HepG2 (cell line): Measurements from ENCODE around the gene TMED9. TPM values are rescaled to one million over a fixed set of nuclear protein-coding genes. Genes with fewer than 3 reads are reported as not detected.

ENCODE experiments used
- ATAC-seq: fragments of 200-7000 bp; cut with Tn5 transposase; 3 replicates; pipeline ENCODE4 v1.9.1; 2020; ENCODE audit warnings: mild to moderate bottlenecking, moderate library complexity
- BruUV-seq: library from RNA; stranded (reverse); fragments of 400-500 nt; replicated peaks from 2 replicates; lab custom pipeline; 2021; lab: Mats Ljungman, UMichigan
- CTCF ChIA-PET: fragments of 300-600 bp; formaldehyde crosslinking; extraction: SDS; loops from one replicate; lab custom pipeline; 2021; ENCODE audit warnings: low total read pairs, inconsistent platforms, low intra/inter-chr PET ratio; lab: Yijun Ruan, JAX
- POLR2A ChIA-PET: fragments of 350-600 bp; sonication (Branson Sonifier 250); formaldehyde crosslinking; loops from one replicate; lab custom pipeline; 2020; ENCODE audit warnings: antibody characterized with exemption, inconsistent platforms; lab: Yijun Ruan, JAX
- DNase-seq: peaks from one replicate; pipeline ENCODE4 v3.0.0-alpha.2; 2015; ENCODE audit warnings: low spot score
- FAIRE-seq: peaks from 3 replicates; lab custom pipeline; 2011; peaks lifted over from hg19 to GRCh38; lab: Jason Lieb, UNC
- H2AFZ ChIP-seq: one replicate; pipeline ENCODE4 v1.6.1; 2011; ENCODE audit warnings: low read length, inconsistent platforms
- H3K27ac ChIP-seq: fragments of 300-600 bp; 3 replicates; pipeline ENCODE4 v1.8.0; 2011; ENCODE audit warnings: mixed run types, mild to moderate bottlenecking, mixed read lengths, low read length, inconsistent platforms; ENCODE audit not compliant: insufficient read depth; ENCODE audit errors: extremely low read length
- H3K27me3 ChIP-seq, 2 experiments: fragments of 200-600 bp in 1 of 2; 2 replicates in 1 of 2; 3 replicates in 1 of 2; pipeline versions ENCODE4 v1.6.0 to v1.8.0; 2011; ENCODE audit warnings: low read length in 2 of 2, mild to moderate bottlenecking in 2 of 2, moderate library complexity in 2 of 2, inconsistent platforms in 1 of 2; ENCODE audit not compliant: insufficient read depth in 2 of 2, control insufficient read depth in 1 of 2
- H3K36me3 ChIP-seq, 2 experiments: fragments of 200-600 bp in 1 of 2; replicated peaks in 1 of 2; 2 replicates in 1 of 2; 3 replicates in 1 of 2; pipeline versions ENCODE4 v1.5.1 to v1.8.0; 2011; ENCODE audit warnings: low read length in 2 of 2, inconsistent platforms in 1 of 2; ENCODE audit not compliant: insufficient read depth in 2 of 2, control insufficient read depth in 1 of 2
- H3K4me1 ChIP-seq: 2 replicates; pipeline ENCODE4 v1.5.1; 2012; ENCODE audit warnings: low read length, inconsistent platforms; ENCODE audit not compliant: insufficient read depth
- H3K4me2 ChIP-seq: 2 replicates; pipeline ENCODE4 v1.6.0; 2011; ENCODE audit warnings: low read depth, low read length, inconsistent platforms
- H3K4me3 ChIP-seq, 3 experiments: fragments of 200-600 bp in 1 of 3; sonication (generic), shearing (Covaris generic) in 1 of 3; replicated peaks in 1 of 3; 2 replicates each; pipeline ENCODE4 v1.5.1; 2011 to 2016; ENCODE audit warnings: low read length in 3 of 3, inconsistent platforms in 2 of 3, low read depth in 2 of 3, mild to moderate bottlenecking in 2 of 3, control low read depth in 1 of 3, mixed read lengths in 1 of 3; ENCODE audit not compliant: insufficient read depth in 1 of 3
- H3K79me2 ChIP-seq: one replicate; pipeline ENCODE4 v1.6.1; 2011; ENCODE audit warnings: low read length, inconsistent platforms; ENCODE audit not compliant: insufficient read depth
- H3K9ac ChIP-seq: 2 replicates; pipeline ENCODE4 v1.6.0; 2011; ENCODE audit warnings: mild to moderate bottlenecking, low read depth, low read length, inconsistent platforms; ENCODE audit not compliant: insufficient read depth
- H3K9me3 ChIP-seq: 2 replicates; pipeline ENCODE4 v1.5.1; 2012; ENCODE audit warnings: mild to moderate bottlenecking, low read length
- H4K20me1 ChIP-seq: 2 replicates; pipeline ENCODE4 v1.6.0; 2011; ENCODE audit warnings: inconsistent platforms, mild to moderate bottlenecking, low read length, moderate library complexity; ENCODE audit not compliant: insufficient read depth
- ADNP ChIP-seq: sonication (generic); formaldehyde crosslinking; IDR thresholded peaks from 2 replicates; pipeline ENCODE4 v1.4.0; 2020; ENCODE audit warnings: missing genetic modification reagents
- MBD4 ChIP-seq: IDR thresholded peaks from 2 replicates; pipeline ENCODE4 v1.6.1; 2012; ENCODE audit warnings: low read length, inconsistent platforms, borderline replicate concordance
- NFE2L2 ChIP-seq: fragments of 150-350 bp; IDR thresholded peaks from 2 replicates; pipeline ENCODE4 v1.6.1; 2014; ENCODE audit warnings: low read length
- NFIB ChIP-seq: sonication (generic); formaldehyde crosslinking; IDR thresholded peaks from 2 replicates; pipeline ENCODE4 v1.9.0; 2021; ENCODE audit warnings: missing genetic modification reagents, mild to moderate bottlenecking, borderline replicate concordance
- PAF1 ChIP-seq: IDR thresholded peaks from 2 replicates; pipeline ENCODE4 v1.6.1; 2016; ENCODE audit warnings: missing genetic modification reagents, missing compliant biosample characterization
- RBAK ChIP-seq: sonication (generic); formaldehyde crosslinking; IDR thresholded peaks from 2 replicates; pipeline ENCODE4 v1.5.1; 2020; ENCODE audit warnings: mild to moderate bottlenecking, missing genetic modification reagents
- SAP130 ChIP-seq: IDR thresholded peaks from 2 replicates; pipeline ENCODE4 v1.6.1; 2016; ENCODE audit warnings: low read depth
- ZNF382 ChIP-seq: sonication (generic); formaldehyde crosslinking; IDR thresholded peaks from 2 replicates; pipeline ENCODE4 v1.5.0; 2020; ENCODE audit warnings: missing genetic modification reagents, mild to moderate bottlenecking, borderline replicate concordance
- ZNF558 ChIP-seq: sonication (generic); formaldehyde crosslinking; IDR thresholded peaks from 2 replicates; pipeline ENCODE4 v1.9.0; 2022; ENCODE audit warnings: mild to moderate bottlenecking, missing genetic modification reagents, borderline replicate concordance
- ZNF75D ChIP-seq: sonication (generic); formaldehyde crosslinking; IDR thresholded peaks from 2 replicates; pipeline ENCODE4 v1.8.1; 2023; ENCODE audit warnings: missing genetic modification reagents, mild to moderate bottlenecking, borderline replicate concordance
- WGBS: methylation state at CpG from one replicate; pipeline ENCODE4 v1.1.6; 2017; ENCODE audit warnings: low lambda C conversion rate; 5-methylcytosine and 5-hydroxymethylcytosine counted together
- in situ Hi-C: cut with HindIII; loops from 2 replicates; pipeline ENCODE4 v1.10.0; 2017; ENCODE audit warnings: low pct_unique_long_range_greater_than_20kb; ENCODE audit not compliant: extremely low pct_ligation_motif_present
- intact Hi-C: fragments of 100-400 bp; cut with micrococcal nuclease; formaldehyde crosslinking; loops from one replicate; pipeline ENCODE4 v1.10.0; 2022; ENCODE audit not compliant: unreplicated experiment
- polyA plus RNA-seq, 8 experiments: library from polyadenylated mRNA; depleted of rRNA in 3 of 8; stranded (reverse) in 7 of 8; unstranded in 1 of 8; fragments of >200 nt; fragmentation: Illumina TruSeq in 4 of 8; extraction: Trizol in 4 of 8; gene quantifications; 2 replicates each; pipeline versions ENCODE4 v1.2.1 to v1.2.3, GENCODE V29; 2011 to 2016; ENCODE audit warnings: low read depth in 4 of 8, missing spikeins in 1 of 8, mixed read lengths in 1 of 8; ENCODE audit not compliant: insufficient read depth in 1 of 8
- total RNA-seq, 5 experiments: library from RNA; depleted of rRNA; stranded (reverse); fragments of >200 nt; fragmentation: Illumina TruSeq; extraction: Trizol; gene quantifications; 2 replicates each; pipeline ENCODE4 v1.2.3, GENCODE V29; 2016; ENCODE audit warnings: low read depth in 1 of 5
- TF ChIP-seq, protein P1 (sequence below): sonication (generic); formaldehyde crosslinking; IDR thresholded peaks from 2 replicates; pipeline ENCODE4 v1.8.0; 2022; ENCODE audit warnings: mild to moderate bottlenecking, missing genetic modification reagents; ENCODE audit not compliant: insufficient replicate concordance
- TF ChIP-seq, protein P2 (sequence below): sonication (generic); formaldehyde crosslinking; IDR thresholded peaks from 2 replicates; pipeline ENCODE4 v1.4.0; 2020; ENCODE audit warnings: missing genetic modification reagents, borderline replicate concordance

TMED9 gene
- total and polyA plus RNA-seq, 2 of the 13 experiments (the other 11 are each of a cell fraction or from before 2014, with no cell fraction given): 161 to 350 TPM

DNA sequence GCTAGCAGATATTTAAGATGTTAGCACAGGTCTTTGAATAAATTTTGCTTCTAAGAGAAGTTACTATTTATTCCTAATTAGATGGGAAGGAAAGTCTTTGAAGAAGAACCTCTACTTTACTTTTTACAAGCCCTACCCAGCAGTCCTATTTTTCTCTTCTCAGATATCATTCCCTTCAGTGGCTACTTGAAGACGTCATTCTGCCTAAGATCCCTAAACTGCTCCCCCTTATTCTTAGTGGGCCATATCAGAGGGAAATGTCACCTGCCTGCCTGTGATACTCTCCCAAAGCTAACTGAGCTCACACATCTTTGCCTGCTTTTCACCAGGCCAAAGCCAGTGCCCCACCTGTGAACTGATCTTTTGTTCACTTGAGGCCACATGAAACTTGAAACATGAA lies 16.5 kb upstream of the TMED9 start:
- Histone ChIP-seq H3K9ac (no peak overlapping the region), H3K36me3 (no peaks in the 10 kb centered on the region), H3K79me2 (no peaks in the 10 kb centered on the region), H4K20me1 (no peaks in the 10 kb centered on the region), H3K27me3 (no peaks in the 10 kb centered on the region; a peak in 1 of 5 replicates), H3K9me3 (no peaks in the 10 kb centered on the region), H3K4me3 (no peak overlapping the region), H3K27ac (no peak overlapping the region), H3K4me2 (no peak overlapping the region), H3K4me1 (no peaks in the 10 kb centered on the region), H2AFZ (no peak overlapping the region)
- in situ Hi-C loops (no loop called here), intact Hi-C loops (no loop called here)
- CTCF ChIA-PET: no interaction called here
- no peak for DNase-seq
- WGBS: 5% methylated on average over 1 of the region's 1 CpG
- no peak for FAIRE-seq
- BruUV-seq: no TSS peak
- POLR2A ChIA-PET: no interaction called here
- TF ChIP-seq RBAK (CRISPR knock-in tag) (no peak), MBD4 (no peak), NFE2L2 (no peak), NFIB (CRISPR knock-in tag) (no peak), ZNF558 (no peak), PAF1 (CRISPR knock-in tag) (no peak), ADNP (CRISPR knock-in tag) (no peak), ZNF382 (CRISPR knock-in tag) (no peak), SAP130 (no peak), ZNF75D (CRISPR knock-in tag) (no peak)
- TF ChIP-seq, protein P1, sequence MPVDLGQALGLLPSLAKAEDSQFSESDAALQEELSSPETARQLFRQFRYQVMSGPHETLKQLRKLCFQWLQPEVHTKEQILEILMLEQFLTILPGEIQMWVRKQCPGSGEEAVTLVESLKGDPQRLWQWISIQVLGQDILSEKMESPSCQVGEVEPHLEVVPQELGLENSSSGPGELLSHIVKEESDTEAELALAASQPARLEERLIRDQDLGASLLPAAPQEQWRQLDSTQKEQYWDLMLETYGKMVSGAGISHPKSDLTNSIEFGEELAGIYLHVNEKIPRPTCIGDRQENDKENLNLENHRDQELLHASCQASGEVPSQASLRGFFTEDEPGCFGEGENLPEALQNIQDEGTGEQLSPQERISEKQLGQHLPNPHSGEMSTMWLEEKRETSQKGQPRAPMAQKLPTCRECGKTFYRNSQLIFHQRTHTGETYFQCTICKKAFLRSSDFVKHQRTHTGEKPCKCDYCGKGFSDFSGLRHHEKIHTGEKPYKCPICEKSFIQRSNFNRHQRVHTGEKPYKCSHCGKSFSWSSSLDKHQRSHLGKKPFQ: no peak
- TF ChIP-seq, protein P2, sequence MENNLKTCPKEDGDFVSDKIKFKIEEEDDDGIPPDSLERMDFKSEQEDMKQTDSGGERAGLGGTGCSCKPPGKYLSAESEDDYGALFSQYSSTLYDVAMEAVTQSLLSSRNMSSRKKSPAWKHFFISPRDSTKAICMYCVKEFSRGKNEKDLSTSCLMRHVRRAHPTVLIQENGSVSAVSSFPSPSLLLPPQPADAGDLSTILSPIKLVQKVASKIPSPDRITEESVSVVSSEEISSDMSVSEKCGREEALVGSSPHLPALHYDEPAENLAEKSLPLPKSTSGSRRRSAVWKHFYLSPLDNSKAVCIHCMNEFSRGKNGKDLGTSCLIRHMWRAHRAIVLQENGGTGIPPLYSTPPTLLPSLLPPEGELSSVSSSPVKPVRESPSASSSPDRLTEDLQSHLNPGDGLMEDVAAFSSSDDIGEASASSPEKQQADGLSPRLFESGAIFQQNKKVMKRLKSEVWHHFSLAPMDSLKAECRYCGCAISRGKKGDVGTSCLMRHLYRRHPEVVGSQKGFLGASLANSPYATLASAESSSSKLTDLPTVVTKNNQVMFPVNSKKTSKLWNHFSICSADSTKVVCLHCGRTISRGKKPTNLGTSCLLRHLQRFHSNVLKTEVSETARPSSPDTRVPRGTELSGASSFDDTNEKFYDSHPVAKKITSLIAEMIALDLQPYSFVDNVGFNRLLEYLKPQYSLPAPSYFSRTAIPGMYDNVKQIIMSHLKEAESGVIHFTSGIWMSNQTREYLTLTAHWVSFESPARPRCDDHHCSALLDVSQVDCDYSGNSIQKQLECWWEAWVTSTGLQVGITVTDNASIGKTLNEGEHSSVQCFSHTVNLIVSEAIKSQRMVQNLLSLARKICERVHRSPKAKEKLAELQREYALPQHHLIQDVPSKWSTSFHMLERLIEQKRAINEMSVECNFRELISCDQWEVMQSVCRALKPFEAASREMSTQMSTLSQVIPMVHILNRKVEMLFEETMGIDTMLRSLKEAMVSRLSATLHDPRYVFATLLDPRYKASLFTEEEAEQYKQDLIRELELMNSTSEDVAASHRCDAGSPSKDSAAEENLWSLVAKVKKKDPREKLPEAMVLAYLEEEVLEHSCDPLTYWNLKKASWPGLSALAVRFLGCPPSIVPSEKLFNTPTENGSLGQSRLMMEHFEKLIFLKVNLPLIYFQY (CRISPR knock-in tag): no peak
- no peak for ATAC-seq
